Airway epithelial cell (primary cell): Measurements from ENCODE around the gene HIF1AN. TPM values are rescaled to one million over a fixed set of nuclear protein-coding genes. Genes with fewer than 3 reads are reported as not detected.

Source experiments
- total RNA-seq: library from RNA; depleted of rRNA; stranded (reverse); fragments of >200 nt; gene quantifications from 2 replicates; pipeline ENCODE4 v1.2.3, GENCODE V29; 2015

Gene HIF1AN
- 6.6 and 8.4 TPM in 2 replicates for total RNA-seq

GRCh38 chr10:100535715-100536353, at the start of gene HIF1AN:
Gene HIF1AN, plus strand, starts transcription at chr10:100535943. Its CDS starts 16 bp downstream, at chr10:100535959.

GRCh38 chr10:100519311-100520051, 16.3 kb upstream of the HIF1AN start, which contains the start of gene SEC31B:
Gene SEC31B, minus strand, starts transcription at chr10:100519861. Its CDS starts 2,909 bp downstream, at chr10:100516952.

GRCh38 chr10:100529475-100530298, 6.1 kb upstream of the HIF1AN start, which contains the start of gene NDUFB8:
Gene NDUFB8, minus strand, starts transcription at chr10:100529871. Its CDS starts 20 bp downstream, at chr10:100529851.

Other genes starting within 250 kb of the HIF1AN start
- 73.5 and 76.9 TPM in 2 replicates for gene BLOC1S2, start 249.3 kb upstream of the HIF1AN start, total RNA-seq
- gene PKD2L1, start 205.7 kb upstream of the HIF1AN start, total RNA-seq, result not detected in 2 replicates
- gene SCD, start 188.7 kb upstream of the HIF1AN start, total RNA-seq, result 792 and 1,012 TPM in 2 replicates
- gene WNT8B, start 72.9 kb upstream of the HIF1AN start, total RNA-seq, result 0.14 TPM in 1 of 2 replicates, not detected in the other
- 0.42 and 0.85 TPM in 2 replicates for gene SEC31B, start 16.1 kb upstream of the HIF1AN start, total RNA-seq
- gene NDUFB8, start 6.1 kb upstream of the HIF1AN start, total RNA-seq, result 269 and 275 TPM in 2 replicates
- gene PAX2, start 209.6 kb downstream of the HIF1AN start, total RNA-seq, result not detected in 2 replicates